Effector memory CD4-positive, alpha-beta T cell (primary cell): ENCODE data around the gene CBX8.

Source experiments
- DNase-seq, 3 donors: peaks; one replicate each; pipeline ENCODE4 v3.0.0-alpha.2; 2020
- H3K27ac ChIP-seq: 2 replicates; pipeline ENCODE4 v1.7.0; 2013; ENCODE audit warnings: mild to moderate bottlenecking, low read length, moderate library complexity; ENCODE audit not compliant: insufficient read depth, poor library complexity, severe bottlenecking
- H3K27me3 ChIP-seq: replicated peaks from 2 replicates; pipeline ENCODE4 v1.7.0; 2013; ENCODE audit warnings: mild to moderate bottlenecking, low read length; ENCODE audit not compliant: insufficient read depth, control insufficient read depth, poor library complexity, severe bottlenecking
- H3K36me3 ChIP-seq: 2 replicates; pipeline ENCODE4 v1.7.0; 2013; ENCODE audit warnings: mild to moderate bottlenecking, low read length, moderate library complexity; ENCODE audit not compliant: control insufficient read depth, insufficient read depth
- H3K4me1 ChIP-seq: 2 replicates; pipeline ENCODE4 v1.7.0; 2013; ENCODE audit warnings: low read length, mild to moderate bottlenecking; ENCODE audit not compliant: control insufficient read depth, insufficient read depth, poor library complexity, severe bottlenecking
- H3K4me3 ChIP-seq: 2 replicates; pipeline ENCODE4 v1.7.0; 2013; ENCODE audit warnings: low read length, low read depth, mild to moderate bottlenecking; ENCODE audit not compliant: insufficient read depth, poor library complexity, severe bottlenecking
- H3K9me3 ChIP-seq: 2 replicates; pipeline ENCODE4 v1.7.0; 2013; ENCODE audit warnings: mild to moderate bottlenecking, low read length, moderate library complexity; ENCODE audit not compliant: control insufficient read depth

CBX8 gene

GRCh38 chr17:79826841-79827578 is 30.1 kb upstream of the CBX8 start:
- H3K4me3 ChIP-seq, result no peak overlapping the region
- H3K27me3 ChIP-seq, result no peaks in the 10 kb centered on the region
- no peaks in the 10 kb centered on the region for H3K9me3 ChIP-seq
- no peak for DNase-seq
- H3K27ac ChIP-seq, result no peak overlapping the region
- no peaks in the 10 kb centered on the region for H3K36me3 ChIP-seq
- no peaks in the 10 kb centered on the region for H3K4me1 ChIP-seq

DNA sequence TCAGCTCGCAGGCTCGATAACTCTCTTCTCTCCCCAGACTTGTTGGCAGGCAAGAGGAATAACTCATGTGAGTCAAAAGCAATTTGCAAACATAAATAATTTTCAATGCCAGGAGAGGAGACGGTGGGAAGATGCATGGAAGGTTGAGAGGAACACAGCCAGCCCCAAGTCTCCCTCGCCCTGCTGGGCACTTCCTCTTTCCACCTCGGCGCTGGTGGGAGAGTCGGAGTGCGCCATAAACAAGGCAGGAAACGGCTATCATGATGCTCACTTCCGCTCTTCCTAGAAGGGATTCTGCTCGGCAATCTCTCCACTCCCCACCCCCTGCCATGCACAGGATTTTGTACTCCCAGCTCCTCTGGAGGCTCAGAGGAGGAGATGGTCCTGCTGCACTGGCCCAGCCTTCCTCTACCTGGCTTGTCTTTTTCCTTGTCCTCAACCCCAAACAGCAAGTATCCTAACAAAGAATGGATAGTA is 29.4 kb upstream of the CBX8 start:
- no peaks in the 10 kb centered on the region for H3K9me3 ChIP-seq
- no peaks in the 10 kb centered on the region for H3K36me3 ChIP-seq
- no peak for DNase-seq
- H3K4me3 ChIP-seq, result no peak overlapping the region
- no peaks in the 10 kb centered on the region for H3K27me3 ChIP-seq
- no peak overlapping the region for H3K27ac ChIP-seq
- H3K4me1 ChIP-seq, result no peaks in the 10 kb centered on the region

DNA sequence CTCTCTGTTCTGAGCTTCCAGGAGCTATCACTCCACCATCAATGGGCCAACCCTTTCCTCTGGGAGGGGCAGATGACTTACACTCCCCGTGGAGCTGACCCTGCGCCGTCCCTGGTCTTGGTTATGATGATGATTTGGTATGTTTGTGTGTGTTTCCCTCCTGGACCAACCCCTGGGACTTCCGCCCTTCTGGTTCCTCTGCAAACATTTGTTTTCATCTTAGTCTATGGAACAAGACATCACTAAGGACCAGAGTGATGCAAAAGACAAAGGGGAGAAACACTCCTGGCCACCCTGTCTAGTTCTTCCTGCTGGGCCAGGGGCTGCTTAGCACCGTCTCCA is 28.7 kb upstream of the CBX8 start:
- no peaks in the 10 kb centered on the region for H3K36me3 ChIP-seq
- H3K9me3 ChIP-seq, result no peaks in the 10 kb centered on the region
- no peak overlapping the region for H3K27ac ChIP-seq
- no peaks in the 10 kb centered on the region for H3K27me3 ChIP-seq
- H3K4me3 ChIP-seq, result no peak overlapping the region
- H3K4me1 ChIP-seq, result no peaks in the 10 kb centered on the region
- no peak for DNase-seq

DNA sequence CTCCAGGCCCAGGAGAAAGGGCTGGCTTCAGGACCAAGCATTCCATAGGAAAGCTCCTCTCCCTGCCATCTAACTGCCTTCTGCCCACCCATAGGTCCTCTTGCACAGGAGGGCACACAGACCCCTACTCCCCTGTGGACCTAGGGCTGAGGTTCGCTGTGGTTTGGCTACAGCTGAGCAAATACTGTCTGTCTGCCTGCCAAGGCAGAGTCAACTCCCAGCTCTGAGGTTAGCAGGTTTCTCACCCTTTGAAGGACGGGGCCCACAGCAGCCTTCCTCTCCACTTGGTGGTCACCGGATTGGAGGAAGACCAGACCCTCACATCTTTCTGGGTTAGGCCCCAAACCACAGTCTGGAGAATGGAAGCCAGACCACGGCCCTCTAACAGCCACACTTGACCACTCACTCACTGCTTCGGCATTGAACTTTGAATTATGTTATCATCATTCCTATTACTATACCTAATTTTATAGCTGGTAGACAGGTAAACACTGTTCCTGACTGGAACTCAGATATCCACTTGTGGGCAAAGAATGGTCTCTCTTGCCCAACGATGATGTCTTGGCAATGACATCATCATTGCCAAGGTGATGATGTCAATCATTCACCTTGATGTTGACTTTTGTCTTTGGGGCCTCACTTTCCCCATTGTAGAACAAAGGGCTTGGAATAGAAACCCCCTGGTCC is 28.2 kb upstream of the CBX8 start:
- no peaks in the 10 kb centered on the region for H3K9me3 ChIP-seq
- H3K4me1 ChIP-seq, result no peaks in the 10 kb centered on the region

DNA sequence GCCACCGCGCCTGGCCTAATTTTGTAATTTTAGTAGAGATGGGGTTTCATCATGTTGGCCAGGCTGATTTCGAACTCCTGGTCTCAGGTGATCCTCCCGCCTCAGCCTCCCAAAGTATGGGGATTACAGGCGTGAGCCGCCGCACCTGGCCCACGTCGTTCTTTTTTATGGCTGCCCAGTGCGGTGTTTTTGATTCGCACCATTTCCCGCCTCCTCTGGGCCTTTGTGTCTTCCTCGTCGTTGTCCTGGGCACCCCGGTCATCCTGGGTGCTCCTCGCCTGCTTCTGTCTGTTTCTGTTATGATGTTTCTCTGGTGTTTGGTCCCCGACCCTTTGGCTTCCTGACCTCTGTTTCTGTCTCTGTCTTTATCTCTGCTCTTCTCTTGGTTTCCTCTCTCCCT is 27.4 kb upstream of the CBX8 start:
- H3K4me3 ChIP-seq, result no peak overlapping the region
- DNase-seq, result no peak
- no peaks in the 10 kb centered on the region for H3K36me3 ChIP-seq
- no peak overlapping the region for H3K27ac ChIP-seq
- H3K4me1 ChIP-seq, result no peaks in the 10 kb centered on the region
- no peaks in the 10 kb centered on the region for H3K27me3 ChIP-seq
- no peaks in the 10 kb centered on the region for H3K9me3 ChIP-seq

More for the DNA sequence above, 28.2 kb upstream of the CBX8 start:
- no peak for DNase-seq
- Histone ChIP-seq H3K4me3 (no peak overlapping the region), H3K27ac (no peak overlapping the region), H3K36me3 (no peaks in the 10 kb centered on the region), H3K27me3 (no peaks in the 10 kb centered on the region)

DNA sequence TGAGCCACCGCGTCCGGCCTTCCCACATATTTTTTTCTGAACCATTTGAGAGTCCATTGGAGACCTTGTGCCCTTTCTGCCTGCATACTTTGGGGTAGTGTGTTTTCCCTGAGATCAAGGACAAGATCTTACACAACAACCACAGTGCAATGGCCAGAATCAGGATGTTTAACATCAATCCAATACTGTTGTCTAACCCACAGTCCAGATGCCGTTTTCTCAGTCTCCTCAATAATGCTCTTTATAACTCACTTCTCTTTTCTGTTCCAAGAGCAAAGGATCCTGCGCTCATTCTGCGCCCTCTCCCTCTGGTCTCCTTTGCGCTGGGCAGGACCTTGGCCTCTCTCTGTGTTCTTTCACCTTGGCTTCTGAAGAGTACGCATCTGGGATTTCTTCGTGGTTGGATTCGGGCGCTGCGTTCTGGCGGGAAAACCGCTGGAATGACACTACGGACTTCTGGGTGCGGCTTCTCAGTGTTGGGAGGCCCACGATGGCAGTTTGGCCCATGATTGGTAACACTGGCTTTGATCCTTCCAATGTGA is 25.8 kb upstream of the CBX8 start:
- Histone ChIP-seq H3K4me3 (no peak overlapping the region), H3K9me3 (no peaks in the 10 kb centered on the region), H3K36me3 (no peaks in the 10 kb centered on the region), H3K27me3 (no peaks in the 10 kb centered on the region), H3K27ac (no peak overlapping the region), H3K4me1 (no peaks in the 10 kb centered on the region)
- no peak for DNase-seq

DNA sequence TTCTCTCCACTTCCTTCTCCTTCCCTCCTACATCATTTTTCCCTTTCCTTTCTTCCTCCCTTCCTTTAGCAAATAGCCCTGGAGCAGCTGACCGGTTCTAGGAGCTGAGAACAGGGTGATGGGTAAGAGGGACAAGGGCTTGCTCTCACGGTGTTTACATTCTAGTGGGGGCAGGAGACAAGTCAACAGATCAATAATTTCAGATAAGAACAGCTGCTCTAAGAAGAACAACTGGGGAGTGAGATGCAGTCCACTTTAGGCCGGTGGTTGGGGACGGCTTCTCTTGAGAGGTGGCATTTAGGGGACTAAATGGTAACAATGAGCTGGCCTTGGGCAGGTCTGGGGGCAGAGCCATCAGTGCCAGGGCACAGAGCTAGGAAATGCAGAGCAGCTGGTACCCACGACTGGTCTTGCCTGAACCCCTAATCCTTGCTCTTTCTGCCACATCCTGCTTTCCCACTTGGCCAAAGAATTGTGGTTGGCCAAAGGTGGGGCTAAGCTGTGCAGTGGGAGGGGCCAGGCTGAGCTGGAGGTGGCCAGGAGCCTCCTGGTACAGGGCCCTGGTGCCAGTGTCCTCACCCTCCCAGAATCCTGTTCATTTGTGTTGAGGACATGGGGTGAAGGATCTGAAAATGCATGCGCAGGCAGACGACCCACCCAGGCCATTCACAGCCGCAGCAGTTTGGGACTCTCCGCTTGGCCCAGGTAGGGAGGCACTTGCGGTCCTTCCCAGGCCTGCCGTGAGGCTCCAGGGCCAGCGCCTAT is 24.6 kb upstream of the CBX8 start:
- Histone ChIP-seq H3K27ac (no peak overlapping the region), H3K27me3 (peaks cover 10% of the 10 kb centered on the region), H3K9me3 (no peaks in the 10 kb centered on the region), H3K4me3 (no peak overlapping the region), H3K4me1 (no peaks in the 10 kb centered on the region), H3K36me3 (no peaks in the 10 kb centered on the region)
- DNase-seq, result no peak

GRCh38 chr17:79820959-79821330 is 24.1 kb upstream of the CBX8 start:
- H3K4me3 ChIP-seq, result no peak overlapping the region
- no peaks in the 10 kb centered on the region for H3K9me3 ChIP-seq
- no peaks in the 10 kb centered on the region for H3K36me3 ChIP-seq
- no peak for DNase-seq
- H3K4me1 ChIP-seq, result no peaks in the 10 kb centered on the region
- H3K27me3 ChIP-seq, result peaks cover 16% of the 10 kb centered on the region
- no peak overlapping the region for H3K27ac ChIP-seq

- Histone ChIP-seq H3K4me1 (peaks cover 10% of the 10 kb centered on the region), H3K4me3 (no peak overlapping the region), H3K9me3 (no peaks in the 10 kb centered on the region), H3K36me3 (no peaks in the 10 kb centered on the region), H3K27me3 (peaks cover 28% of the 10 kb centered on the region), H3K27ac (no peak overlapping the region)
- DNase-seq, result no peak
These were observed 22.8 kb upstream of the CBX8 start for GRCh38 chr17:79819534-79820276.
